Sigmoid colon (tissue), 7 donors: Measurements from ENCODE around the gene FAM110C. TPM values are rescaled to one million over a fixed set of nuclear protein-coding genes. Genes with fewer than 3 reads are reported as not detected.

Experiments used
- DNase-seq: peaks from one replicate; pipeline ENCODE4 v3.0.0-alpha.2; 2019
- H3K27ac ChIP-seq, 4 donors: fragments of 200-600 bp; sonication (generic); one replicate each; pipeline ENCODE4 v1.5.1; 2016 to 2019; ENCODE audit warnings: mild to moderate bottlenecking in 1 of 4
- H3K27me3 ChIP-seq, 3 donors: fragments of 200-600 bp; sonication (generic); one replicate each; pipeline ENCODE4 v1.5.1; 2019; ENCODE audit warnings: mild to moderate bottlenecking in 1 of 3
- H3K36me3 ChIP-seq, 4 donors: fragments of 200-600 bp; sonication (generic); one replicate each; pipeline ENCODE4 v1.5.1; 2016 to 2019
- H3K4me1 ChIP-seq, 4 donors: fragments of 200-600 bp; sonication (generic); one replicate each; pipeline ENCODE4 v1.5.1; 2017 to 2019
- H3K4me3 ChIP-seq, 4 donors: fragments of 200-600 bp; sonication (generic); one replicate each; pipeline ENCODE4 v1.5.1; 2017 to 2019; ENCODE audit warnings: mild to moderate bottlenecking in 2 of 4, moderate library complexity in 1 of 4
- H3K9me3 ChIP-seq, 4 donors: fragments of 200-600 bp in 3 of 4; sonication (generic) in 3 of 4; one replicate each; pipeline versions ENCODE4 v1.5.1 to v1.6.1; 2013 to 2019
- CTCF ChIP-seq, 4 experiments: fragments of 450-650 bp in 3 of 4; fragments of 200-600 bp in 1 of 4; IDR thresholded peaks; one replicate each; pipeline ENCODE4 v1.5.1; 2016 to 2019; ENCODE audit warnings: antibody characterized with exemption in 4 of 4, mild to moderate bottlenecking in 3 of 4, moderate library complexity in 2 of 4
- EP300 ChIP-seq, 4 donors: sonication (generic); formaldehyde crosslinking; IDR thresholded peaks; one replicate each; pipeline ENCODE4 v1.6.1; 2017; ENCODE audit warnings: antibody characterized with exemption in 4 of 4
- POLR2A ChIP-seq, 2 donors: fragments of 450-650 bp; IDR thresholded peaks; one replicate each; pipeline ENCODE4 v1.6.1; 2016; ENCODE audit warnings: antibody characterized with exemption in 2 of 2, mild to moderate bottlenecking in 2 of 2, moderate library complexity in 2 of 2
- POLR2AphosphoS5 ChIP-seq, 4 donors: sonication (generic); formaldehyde crosslinking; IDR thresholded peaks; one replicate each; pipeline ENCODE4 v1.6.1; 2017; ENCODE audit warnings: antibody characterized with exemption in 4 of 4
- WGBS, 2 donors: extraction: QIAGEN DNeasy Blood & Tissue Kit; methylation state at CpG; one replicate each; pipeline ENCODE4 v1.1.7; 2013; 5-methylcytosine and 5-hydroxymethylcytosine counted together
- intact Hi-C: fragments of 100-400 bp; cut with DNase I; formaldehyde crosslinking; loops from one replicate; pipeline ENCODE4 v1.15.1; 2023
- polyA plus RNA-seq, 3 donors: library from polyadenylated mRNA; stranded (reverse); fragments of 200-250 nt; gene quantifications; one replicate each; pipeline ENCODE4 v1.2.3, GENCODE V29; 2013
- total RNA-seq, 4 donors: library from RNA; depleted of rRNA; stranded (reverse); fragments of >200 nt; gene quantifications; one replicate each; pipeline ENCODE4 v1.1.0, GENCODE V29; 2016
- donor health status: healthy with polysubstance abuse.
- donor health status: Bipolar disorder and iron deficiency.
- donor health status: healthy.

FAM110C gene, protein sequence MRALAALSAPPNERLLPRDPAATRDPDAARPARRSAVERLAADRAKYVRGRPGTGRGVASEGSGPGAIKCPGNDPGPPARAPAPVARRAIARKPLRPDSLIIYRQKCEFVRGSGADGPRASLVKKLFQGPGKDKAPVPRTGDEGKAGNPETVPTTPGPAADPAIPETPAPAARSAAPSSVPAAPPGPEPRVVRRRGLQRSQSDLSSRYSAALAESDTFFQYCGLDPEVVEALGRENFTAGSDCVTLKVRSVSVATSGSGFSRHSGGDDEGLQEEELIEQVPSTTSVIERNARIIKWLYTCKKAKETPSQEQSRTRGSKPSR
- under 1 TPM in 2 of 4 donors, not detected in 2; 0.16 to 0.41 TPM for total RNA-seq
- 10 to 100 TPM; 10.1 to 24.6 (median 15.5) TPM for polyA plus RNA-seq

- Histone ChIP-seq H3K27me3 (peaks cover 19 to 50% (median 38%) of the 10 kb centered on the region in 3 donors), H3K4me1 (peaks cover 0 to 25% (median 24%) of the 10 kb centered on the region in 4 donors), H3K27ac (peak within 1 kb of the TSS in 2 of 4 donors; percentile 32 to 78), H3K4me3 (peak within 1 kb of the TSS; percentile 16 to 58 (median 46)), H3K36me3 (no peaks in the 10 kb centered on the region), H3K9me3 (no peaks in the 10 kb centered on the region)
- WGBS, 2 donors = 2 to 3% methylated on average over 75 of the region's 75 CpGs
- no peak for TF ChIP-seq POLR2AphosphoS5 (IDR thresholded peaks at IDR 0.05)
- TF ChIP-seq POLR2A (IDR thresholded peaks at IDR 0.05) = peak in 1 of 2 donors; percentile 2
- intact Hi-C loops = no loop called here
- no peak for DNase-seq
Measured at GRCh38 chr2:46471-47345, at the start of gene FAM110C. Gene FAM110C, minus strand, starts transcription at chr2:46505. Its CDS starts 120 bp downstream, at chr2:46385.

- intact Hi-C loops = no loop called here
- Histone ChIP-seq H3K36me3 (no peaks in the 10 kb centered on the region), H3K4me3 (no peak overlapping the region), H3K27me3 (no peaks in the 10 kb centered on the region), H3K9me3 (no peaks in the 10 kb centered on the region), H3K4me1 (no peaks in the 10 kb centered on the region), H3K27ac (no peak overlapping the region)
- DNase-seq = no peak
- WGBS, 2 donors = 84 to 86% methylated on average over 3 of the region's 3 CpGs
- TF ChIP-seq POLR2A (IDR thresholded peaks at IDR 0.05) (no peak), EP300 (IDR thresholded peaks at IDR 0.05) (no peak), CTCF (IDR thresholded peaks at IDR 0.05) (no peak), POLR2AphosphoS5 (IDR thresholded peaks at IDR 0.05) (no peak)
Measured at GRCh38 chr2:92326-92725, 46.0 kb upstream of the FAM110C start.

- Histone ChIP-seq H3K27me3 (no peaks in the 10 kb centered on the region), H3K4me3 (no peak overlapping the region), H3K4me1 (no peaks in the 10 kb centered on the region), H3K36me3 (no peaks in the 10 kb centered on the region), H3K9me3 (no peaks in the 10 kb centered on the region), H3K27ac (no peak overlapping the region)
- 97% methylated on average over 25 of the region's 25 CpGs for WGBS, 2 donors
- intact Hi-C loops = no loop called here
- TF ChIP-seq CTCF (IDR thresholded peaks at IDR 0.05) (no peak), POLR2AphosphoS5 (IDR thresholded peaks at IDR 0.05) (no peak), EP300 (IDR thresholded peaks at IDR 0.05) (no peak), POLR2A (IDR thresholded peaks at IDR 0.05) (no peak)
- DNase-seq = no peak
Measured at GRCh38 chr2:90645-91312, 44.5 kb upstream of the FAM110C start.

DNA sequence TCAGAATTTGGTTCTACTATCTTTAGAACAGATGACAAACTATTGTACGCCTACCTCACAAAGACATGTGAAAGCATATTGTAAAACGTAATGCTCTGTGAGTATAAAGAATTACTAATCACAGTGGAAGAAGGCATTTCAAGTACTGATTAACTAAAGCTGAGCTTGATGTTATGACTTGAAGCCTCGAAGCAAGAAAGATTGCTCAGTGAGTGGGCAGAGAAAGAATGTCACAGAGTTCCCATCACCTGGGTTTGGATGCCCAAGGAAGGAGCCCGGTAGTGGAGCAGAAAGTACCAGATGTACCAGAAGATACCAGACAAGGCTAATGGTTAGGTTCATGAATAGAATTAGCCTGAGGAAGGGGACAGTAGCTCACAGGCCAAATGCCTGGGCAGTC, 39.5 kb upstream of the FAM110C start:
- Histone ChIP-seq H3K9me3 (no peaks in the 10 kb centered on the region), H3K27me3 (no peaks in the 10 kb centered on the region), H3K4me1 (no peaks in the 10 kb centered on the region), H3K27ac (no peak overlapping the region), H3K36me3 (no peaks in the 10 kb centered on the region), H3K4me3 (no peak overlapping the region)
- WGBS, 2 donors = 80 to 85% methylated on average over 4 of the region's 4 CpGs
- DNase-seq = no peak
- intact Hi-C loops = no loop called here
- TF ChIP-seq CTCF (IDR thresholded peaks at IDR 0.05) = no peak
- no peak for TF ChIP-seq EP300 (IDR thresholded peaks at IDR 0.05)
- no peak for TF ChIP-seq POLR2A (IDR thresholded peaks at IDR 0.05)
- no peak for TF ChIP-seq POLR2AphosphoS5 (IDR thresholded peaks at IDR 0.05)
